Stimulated activated CD4-positive, alpha-beta T cell treated with anti-CD3 and anti-CD28 coated beads, TNF-alpha, amount 100 ng/mL, for 1 hour (primary cell): ENCODE data around the gene RPS26.
A peak's percentile ranks its signal among the peaks of the same experiment; 100 is the strongest.
"Not testable (repeated sequence)": the region's sequence is repeated elsewhere in the genome, so short reads cannot be mapped to it uniquely, and the experiment has no call there.

Experiments used
- DNase-seq, 3 donors: peaks; one replicate each; pipeline ENCODE4 v3.0.0-alpha.2; 2020; ENCODE audit warnings: low read depth in 3 of 3, low spot score in 1 of 3

The RPS26 gene

DNA sequence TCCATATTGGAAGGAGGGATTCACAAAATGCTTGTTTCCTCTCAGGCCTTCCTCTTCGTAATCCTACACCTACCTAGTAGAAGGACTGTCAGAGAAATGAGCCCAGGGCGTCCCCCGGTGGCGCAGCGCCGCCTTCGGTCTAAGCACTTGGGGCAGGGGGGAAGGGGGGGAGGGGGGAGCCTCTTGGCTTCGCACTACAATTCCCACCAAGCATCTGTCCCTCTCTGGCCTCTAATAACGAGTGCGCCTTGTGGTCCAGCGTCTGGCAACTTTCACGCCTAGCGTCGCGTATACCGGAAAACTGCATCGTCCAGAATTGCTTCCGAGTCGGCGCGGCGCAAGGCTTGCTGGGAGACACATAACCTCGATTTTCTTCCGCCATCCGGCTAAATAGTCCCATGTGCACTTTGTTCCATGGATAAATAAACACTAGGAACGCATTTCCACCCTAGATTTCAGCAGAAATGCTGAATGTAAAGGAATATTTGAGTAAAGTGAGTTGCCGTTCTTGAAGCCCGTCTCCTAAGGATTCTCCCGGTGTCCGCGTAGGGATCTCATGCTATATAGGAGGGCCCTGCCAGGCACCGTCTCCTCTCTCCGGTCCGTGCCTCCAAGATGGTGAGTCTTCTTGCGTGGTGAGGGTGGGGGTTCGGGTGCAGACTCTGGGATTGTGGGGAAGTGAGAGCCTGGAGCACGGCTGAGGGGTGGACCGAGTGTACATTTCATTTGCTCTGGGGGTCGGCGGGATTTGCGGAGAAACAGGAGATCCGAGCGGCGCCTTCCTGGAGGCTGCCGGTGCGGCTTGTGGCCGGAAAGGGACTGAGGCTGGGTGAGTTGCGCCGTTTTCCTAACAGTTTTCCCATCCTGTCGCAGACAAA, at the start of gene RPS26:
Gene RPS26 (plus strand): TSS at position 367 of the 878 bp plus-strand sequence. CDS start 249 bp downstream, at position 616.
- DNase-seq = peak; percentile 72 to 86 (median 72)

DNA sequence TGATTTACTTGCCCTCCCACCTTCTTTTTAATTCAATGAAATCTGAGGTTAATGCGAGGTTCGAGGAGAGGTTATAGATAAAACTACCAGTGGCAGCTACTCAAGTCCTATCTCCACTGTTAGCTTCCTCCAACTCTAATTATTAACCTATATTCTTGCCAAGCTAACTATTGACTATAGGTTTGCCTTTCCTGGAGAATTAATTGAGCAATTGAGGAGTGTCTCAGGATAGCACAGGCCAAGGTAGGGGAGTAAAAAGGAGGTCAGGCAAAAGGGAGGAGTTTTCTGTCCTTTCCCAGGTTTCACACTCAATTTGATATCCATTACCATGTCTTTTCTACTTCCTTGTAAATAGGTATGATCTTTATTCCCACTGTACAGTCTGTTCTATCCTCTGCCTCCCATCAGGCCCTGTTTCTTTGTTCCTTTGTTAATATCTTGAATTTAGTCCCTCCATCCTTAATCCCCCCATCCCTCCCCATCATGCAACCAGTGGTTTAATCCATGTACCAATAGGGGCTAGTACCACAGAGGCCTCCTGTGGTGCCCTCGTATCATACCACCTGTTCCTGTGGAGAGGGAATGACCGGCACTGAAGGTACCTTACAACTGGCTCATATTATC, 48.4 kb upstream of the RPS26 start:
- no peak for DNase-seq

DNA sequence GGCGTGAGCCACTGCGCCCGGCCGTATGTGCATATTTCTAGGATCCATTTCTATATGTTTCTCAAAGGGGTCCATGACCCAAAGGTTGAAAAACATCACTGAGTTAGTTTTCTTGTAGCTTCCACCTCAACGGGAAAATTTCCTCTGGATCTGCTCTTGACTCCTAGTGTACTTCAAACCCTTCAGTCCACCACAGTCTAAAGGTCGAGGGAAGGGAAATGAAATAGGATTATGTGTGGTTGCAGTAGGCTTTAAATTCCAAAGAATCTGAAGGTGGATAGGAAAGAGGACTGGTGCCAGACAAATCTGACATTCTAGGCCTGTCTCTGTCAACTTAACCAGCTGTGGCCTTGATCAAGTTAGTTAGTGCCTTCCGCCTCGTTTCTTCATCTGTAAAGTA, 46.4 kb upstream of the RPS26 start:
- DNase-seq = no peak

DNA sequence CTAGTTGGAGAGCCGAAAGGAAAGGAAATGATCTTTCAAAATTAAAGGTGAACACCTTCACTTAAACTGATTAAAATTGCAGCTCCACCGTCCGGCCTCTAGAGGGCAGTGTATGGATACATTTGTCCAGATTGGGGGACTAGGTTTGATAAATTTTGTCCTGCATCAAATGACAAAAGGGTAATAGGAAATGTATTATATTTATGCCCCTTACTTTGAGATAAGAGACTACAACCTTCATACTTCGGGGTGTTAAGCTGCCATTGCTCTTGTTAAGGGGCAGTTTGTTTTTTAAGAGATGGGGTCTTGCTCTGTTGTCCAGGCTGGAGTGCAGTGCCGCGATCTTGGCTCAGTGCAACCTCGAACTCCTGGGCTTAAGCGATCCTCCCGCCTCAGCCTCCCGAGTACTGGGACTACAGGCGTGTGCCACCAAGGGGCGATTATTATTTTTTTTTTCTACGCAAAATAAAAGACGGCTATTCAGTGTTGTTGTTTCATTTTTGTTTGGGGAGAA, 45.5 kb upstream of the RPS26 start:
- peak in 2 of 3 donors; percentile 37 to 40 for DNase-seq

DNA sequence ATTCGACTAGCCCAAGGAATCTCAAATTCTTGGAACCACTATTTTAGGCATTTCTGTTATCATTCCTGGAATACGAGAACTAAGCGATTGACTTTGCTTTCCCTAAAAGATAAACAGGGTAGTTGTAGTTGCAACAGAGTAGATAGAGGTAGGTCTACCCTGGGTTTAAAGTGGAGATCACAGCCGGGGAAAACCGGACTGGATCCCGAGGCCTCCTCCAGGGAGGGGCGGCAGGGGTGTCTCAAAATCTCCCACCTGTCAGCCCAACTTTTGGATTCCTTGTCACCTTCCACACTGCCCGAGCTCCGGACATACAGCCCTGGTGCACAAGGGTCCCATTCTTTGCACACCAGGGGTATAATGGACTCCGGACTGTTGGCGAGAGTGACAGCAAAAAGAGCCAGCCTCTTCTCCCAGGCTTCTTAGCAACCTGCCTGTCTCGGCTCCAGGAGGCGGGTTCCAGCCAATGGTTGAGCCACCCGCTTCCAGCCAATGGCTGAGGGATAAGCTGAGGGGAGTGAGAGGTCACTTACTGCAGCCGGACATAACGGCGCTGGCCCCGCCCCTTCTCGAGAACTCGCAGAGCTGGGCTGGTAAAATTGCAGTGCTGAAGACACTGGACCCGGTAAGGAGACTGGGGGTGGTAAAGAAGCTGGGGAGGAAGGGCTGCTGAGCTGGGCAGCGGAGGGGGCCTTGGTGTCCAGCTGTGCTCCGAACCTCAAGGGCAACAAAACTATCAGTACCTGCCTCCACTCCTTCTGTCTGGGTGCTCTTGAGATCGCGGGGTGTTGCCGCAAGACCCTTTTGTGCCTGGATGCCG, 44.8 kb upstream of the RPS26 start, which contains the start of gene SUOX:
Gene SUOX (plus strand): TSS at position 562 of the 820 bp plus-strand sequence. CDS start 4,946 bp downstream, outside the sequence.
- no peak for DNase-seq

DNA sequence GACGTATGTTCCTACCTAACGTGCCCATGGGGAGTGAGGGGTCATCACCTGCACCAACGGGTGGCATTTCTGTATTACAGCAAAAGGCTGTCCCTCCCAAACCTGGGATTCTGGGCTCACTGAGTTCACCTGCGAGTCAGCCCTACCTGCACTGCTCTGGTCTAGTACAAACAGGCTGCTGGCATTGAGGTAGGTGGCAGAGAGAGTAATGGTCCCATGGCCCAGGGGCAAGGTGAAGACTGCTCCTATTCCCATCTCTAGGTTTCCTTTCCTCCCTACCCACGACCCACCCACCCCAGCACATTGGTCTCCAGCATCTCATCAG, 44.2 kb upstream of the RPS26 start:
- no peak for DNase-seq

DNA sequence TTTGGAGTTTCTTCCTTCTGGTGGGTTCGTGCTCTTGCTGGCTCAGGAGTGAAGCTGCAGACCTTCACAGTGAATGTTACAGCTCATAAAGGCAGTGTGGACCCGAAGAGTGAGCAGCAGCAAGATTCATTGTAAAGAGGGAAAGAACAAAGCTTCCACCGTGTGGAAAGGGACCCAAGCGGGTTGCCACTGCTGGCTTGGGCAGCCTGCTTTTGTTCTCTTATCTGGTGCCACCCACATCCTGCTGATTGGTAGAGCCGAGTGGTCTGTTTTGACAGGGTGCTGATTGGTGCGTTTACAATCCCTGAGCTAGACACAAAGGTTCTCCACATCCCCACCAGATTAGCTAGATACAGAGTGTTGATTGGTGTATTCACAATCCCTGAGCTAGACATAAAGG, 42.2 kb upstream of the RPS26 start:
- not testable (repeated sequence) for DNase-seq

DNA sequence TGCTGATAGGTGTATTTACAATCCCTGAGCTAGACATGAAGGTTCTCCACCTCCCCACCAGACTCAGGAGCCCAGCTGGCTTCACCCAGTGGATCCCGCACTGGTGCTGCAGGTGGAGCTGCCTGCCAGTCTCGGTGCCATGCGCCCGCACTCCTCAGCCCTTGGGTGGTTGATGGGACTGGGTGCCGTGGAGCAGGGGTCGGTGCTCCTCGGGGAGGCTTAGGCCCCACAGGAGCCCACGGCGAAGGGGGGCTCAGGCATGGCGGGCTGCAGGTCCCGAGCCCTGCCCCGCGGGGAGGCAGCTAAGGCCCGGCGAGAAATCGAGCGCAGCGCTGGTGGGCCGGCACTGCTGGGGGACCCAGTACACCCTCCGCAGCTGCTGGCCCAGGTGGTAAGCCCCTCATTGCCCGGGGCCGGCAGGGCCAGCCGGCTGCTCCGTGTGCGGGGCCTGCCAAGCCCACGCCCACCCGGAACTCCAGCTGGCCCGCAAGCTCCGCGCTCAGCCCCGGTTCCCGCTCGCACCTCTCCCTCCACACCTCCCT, 41.6 kb upstream of the RPS26 start:
- not testable (repeated sequence) for DNase-seq

DNA sequence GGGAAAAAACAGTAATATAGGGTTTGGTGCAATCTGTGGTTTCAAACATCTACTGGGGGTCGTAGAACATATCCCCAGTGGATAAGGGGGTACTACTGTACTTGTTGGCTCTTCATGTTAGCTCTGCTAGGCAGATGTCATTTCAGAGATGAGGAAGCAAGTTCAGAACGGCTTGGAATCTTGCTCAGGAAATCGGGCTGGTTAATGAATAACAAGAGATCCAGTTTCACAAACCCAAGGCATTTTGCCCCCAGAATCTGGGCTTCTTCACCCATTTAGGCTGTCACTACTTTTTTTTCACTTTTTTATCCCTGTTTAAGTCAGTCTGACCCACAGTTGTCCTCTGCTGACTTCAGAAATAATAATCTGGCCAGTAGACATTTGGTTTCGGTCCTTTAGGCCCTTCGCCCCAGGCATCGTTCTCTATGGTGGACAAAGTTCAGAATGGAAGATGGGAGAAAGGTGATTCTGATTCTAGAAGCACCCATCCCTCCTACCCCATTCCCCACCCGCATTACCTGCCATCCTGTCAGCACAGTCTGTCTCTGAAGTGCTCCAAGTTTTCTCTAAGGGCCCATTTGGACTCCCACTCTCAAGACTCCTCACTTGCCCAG, 40.1 kb upstream of the RPS26 start:
- DNase-seq = no peak

DNA sequence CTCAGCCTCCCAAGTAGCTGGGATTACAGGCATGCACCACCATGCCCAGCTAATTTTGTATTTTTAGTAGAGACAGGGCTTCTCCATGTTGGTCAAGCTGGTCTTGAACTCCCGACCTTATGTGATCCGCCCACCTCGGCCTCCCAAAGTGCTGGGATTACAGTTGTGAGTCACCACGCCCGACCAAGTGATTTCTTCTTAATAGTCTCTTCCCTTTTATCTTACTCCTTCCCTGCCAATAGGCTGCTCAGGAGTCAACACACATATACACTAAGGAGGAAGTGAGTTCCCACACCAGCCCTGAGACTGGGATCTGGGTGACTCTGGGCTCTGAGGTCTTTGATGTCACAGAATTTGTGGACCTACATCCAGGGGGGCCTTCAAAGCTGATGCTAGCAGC, 38.3 kb upstream of the RPS26 start:
- DNase-seq = not testable (repeated sequence)

DNA sequence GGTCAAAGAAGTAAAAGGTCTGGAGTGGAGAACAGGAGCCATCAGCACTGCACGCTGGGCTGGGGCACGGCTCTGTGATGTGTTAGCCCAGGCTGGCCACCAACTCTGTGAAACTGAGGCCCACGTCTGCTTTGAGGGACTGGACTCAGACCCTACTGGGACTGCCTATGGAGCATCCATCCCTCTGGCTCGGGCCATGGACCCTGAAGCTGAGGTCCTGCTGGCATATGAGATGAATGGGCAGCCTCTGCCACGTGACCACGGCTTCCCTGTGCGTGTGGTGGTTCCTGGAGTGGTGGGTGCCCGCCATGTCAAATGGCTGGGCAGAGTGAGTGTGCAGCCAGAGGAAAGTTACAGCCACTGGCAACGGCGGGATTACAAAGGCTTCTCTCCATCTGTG, 37.5 kb upstream of the RPS26 start:
- no peak for DNase-seq

DNA sequence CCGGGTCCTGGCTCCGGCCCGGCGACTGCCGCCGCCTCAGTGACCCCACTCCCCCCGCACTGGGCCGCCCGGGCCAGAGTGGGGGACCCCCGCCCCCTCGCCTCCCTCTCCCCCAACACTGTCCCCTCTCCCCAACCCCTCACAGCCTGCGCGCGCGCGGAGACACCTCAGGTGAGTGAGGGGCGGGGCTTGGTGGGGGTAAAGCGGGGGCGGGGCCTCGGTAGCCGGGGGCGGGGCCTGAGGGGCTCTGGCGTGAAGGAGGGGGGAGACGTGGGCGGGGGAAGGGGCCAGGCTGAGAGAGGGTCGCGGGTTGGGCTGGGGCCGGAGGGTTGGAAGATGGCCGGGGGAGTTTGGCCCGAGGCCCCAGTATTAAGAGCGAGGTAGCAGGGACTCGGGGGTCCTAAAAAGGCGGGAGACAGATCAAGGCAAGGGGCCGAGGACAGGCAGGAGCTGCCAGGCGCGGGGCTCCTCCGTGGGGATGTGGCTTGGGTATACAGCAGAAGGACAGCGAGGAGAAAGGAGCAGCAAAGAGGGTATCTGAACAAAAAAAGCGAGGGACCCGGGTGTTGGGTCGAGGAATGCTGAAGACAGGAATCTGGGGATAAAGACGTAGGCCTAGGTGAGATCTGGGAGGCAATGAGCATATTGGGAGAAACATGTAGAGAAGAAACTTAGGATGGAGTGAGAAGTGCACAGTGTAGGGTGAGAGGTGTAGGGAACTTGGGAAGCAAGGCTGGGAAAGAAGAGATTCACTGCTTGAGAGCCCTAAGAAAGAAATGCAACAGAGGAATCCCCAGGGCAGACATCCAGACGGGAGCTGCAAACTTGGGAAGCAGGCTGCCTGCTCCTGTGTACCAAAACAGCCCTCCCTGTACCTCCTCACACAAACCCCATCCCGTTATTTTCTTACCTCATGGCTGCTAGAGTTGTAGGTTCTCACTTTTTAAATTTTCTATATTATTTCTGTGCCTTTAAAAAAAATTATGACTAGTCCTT, 33.9 kb upstream of the RPS26 start:
- DNase-seq = peak; percentile 40 to 62 (median 51)

DNA sequence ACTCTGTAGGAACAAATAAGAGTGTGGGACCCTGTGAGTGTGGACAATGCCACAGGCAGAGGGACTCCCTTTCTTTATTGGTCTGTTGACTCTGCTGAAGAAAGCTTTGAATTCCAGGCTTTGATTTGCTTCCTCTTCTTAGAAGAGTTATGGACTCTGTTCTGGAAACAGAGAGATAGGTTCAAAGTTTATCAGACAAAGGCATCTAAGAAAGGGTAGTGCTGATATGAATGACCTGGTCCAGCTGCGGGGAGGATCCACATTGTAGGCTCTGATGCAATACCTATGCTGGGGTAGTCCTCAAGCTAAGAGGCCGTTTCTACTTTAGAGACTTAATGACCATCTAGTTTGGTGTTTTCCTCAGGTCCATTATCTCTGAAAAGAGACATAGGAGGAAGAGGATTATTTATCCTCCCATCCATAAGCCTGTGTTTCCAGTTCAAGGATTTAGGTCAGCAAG, 31.6 kb upstream of the RPS26 start:
- no peak for DNase-seq

DNA sequence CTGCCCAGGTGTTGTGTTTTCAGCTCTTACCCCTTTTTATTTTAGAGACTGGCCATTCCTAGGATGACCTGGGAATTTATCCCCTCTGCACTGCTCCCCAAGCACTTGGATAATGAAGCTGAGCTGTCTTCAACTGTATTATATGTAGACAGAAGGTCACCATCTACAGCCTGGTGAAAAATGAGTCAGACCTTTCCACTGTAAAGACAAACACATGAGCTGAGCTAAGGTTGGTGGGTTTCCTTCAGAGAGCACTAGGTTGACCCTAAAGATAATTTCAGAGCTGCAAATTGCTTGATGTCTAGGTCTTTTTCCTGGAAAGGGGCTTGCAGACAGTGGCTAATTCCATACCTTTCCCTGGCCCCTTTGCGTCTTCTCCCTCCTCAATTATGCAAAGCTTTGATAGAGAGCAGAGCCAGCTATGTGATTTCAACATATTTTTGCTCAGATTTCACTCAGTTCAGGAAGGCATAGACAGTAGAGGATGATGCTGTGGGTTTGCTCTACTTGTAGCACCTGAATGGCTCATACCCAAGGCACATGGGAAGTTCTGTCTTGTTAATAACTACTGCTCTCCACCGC, 30.1 kb upstream of the RPS26 start:
- DNase-seq = no peak

DNA sequence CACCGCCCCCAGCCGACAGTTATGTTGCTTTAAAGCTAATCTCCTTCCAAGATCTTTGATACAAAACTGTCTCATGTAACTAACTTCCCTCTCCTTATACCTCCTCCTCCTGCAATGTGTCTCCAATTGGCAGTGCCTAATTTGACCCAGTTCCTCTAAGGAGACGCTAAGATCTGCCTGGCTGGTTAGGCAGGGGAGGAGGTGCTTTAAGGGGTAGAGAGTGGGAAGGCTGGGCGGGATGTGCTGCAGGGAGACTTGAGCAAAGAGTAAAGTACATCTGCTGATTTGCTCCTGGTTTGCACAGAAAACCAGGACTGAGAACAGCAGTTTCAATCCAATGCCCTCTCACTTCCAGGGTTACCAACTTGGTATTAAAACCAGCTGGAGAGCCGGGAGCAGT, 28.2 kb upstream of the RPS26 start:
- no peak for DNase-seq

DNA sequence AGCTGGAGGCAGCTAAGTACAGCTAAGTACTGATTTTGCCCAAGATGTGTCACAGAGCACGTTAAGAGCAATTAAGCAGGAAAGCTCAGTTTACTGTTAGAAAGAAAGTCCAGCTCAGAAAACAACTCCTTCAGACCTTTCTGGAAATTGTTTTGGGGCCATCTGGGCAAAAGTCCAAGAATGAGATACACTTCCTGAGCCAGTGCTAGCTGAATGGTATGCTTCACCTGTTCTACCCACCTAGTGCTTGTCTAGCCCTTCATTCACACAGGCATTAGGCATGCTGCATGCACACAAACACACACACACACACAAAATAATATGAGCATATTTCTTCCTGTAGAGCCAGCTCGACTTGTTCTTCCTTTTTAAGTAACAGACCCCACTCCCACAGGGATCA, 27.5 kb upstream of the RPS26 start:
- DNase-seq = no peak

DNA sequence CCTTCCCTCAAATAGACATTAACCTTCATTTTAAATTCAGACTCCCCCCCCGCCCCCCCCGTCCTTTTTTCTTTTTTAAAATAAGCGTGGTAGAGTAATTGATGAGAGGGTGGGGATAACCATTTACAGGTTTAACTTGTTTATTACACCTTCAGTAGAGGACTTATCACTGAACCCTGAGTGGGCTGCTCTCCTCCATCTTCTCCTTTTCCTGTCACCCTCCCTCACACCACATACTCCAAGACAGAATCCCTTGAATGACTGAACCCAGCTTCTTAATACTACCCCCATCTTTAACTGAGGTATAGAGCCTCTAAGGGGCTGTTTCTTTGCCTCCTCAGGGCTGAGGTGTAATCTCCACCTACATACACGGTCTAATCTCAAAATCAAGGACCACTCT, 24.5 kb upstream of the RPS26 start:
- no peak for DNase-seq

DNA sequence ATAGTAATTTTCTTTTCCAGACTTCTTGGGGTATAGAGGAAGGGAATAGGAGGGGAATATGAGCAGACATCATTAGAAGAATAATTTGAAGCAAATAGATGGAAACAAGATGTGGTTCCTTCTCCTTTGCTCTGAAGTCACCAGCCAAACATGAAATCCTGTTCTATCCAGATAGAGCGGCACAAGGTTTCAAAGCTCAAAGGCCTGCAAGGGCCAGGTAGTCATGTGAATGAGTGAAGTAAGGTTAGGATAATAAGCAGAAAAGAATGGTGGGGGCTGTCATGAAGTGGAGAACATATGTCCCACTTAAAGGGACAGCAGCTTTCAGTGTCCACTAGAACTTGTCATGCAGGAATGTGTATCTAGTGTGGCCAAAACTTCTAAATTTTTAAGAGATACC, 23.4 kb upstream of the RPS26 start:
- DNase-seq = no peak
